HepG2 (cell line): ENCODE measurements around the gene ASXL1. TPM values are rescaled to one million over a fixed set of nuclear protein-coding genes. Genes with fewer than 3 reads are reported as not detected.

Experiments
- ARHGAP35 ChIP-seq: sonication (generic); formaldehyde crosslinking; IDR thresholded peaks from 2 replicates; pipeline ENCODE4 v1.9.0; 2022; ENCODE audit warnings: mild to moderate bottlenecking, inconsistent platforms, moderate library complexity, missing genetic modification reagents, borderline replicate concordance
- CBX5 ChIP-seq: sonication (generic); formaldehyde crosslinking; IDR thresholded peaks from 2 replicates; pipeline ENCODE4 v1.4.0; 2020; ENCODE audit warnings: missing genetic modification reagents, borderline replicate concordance
- CENPT ChIP-seq: sonication (generic); formaldehyde crosslinking; IDR thresholded peaks from 2 replicates; pipeline ENCODE4 v1.8.0; 2022; ENCODE audit warnings: low read depth, mild to moderate bottlenecking, moderate library complexity, missing genetic modification reagents
- CHCHD3 ChIP-seq: sonication (generic); formaldehyde crosslinking; IDR thresholded peaks from 2 replicates; pipeline ENCODE4 v1.8.0; 2022; ENCODE audit warnings: mild to moderate bottlenecking, missing genetic modification reagents, moderate library complexity
- HMGXB4 ChIP-seq, 2 experiments: sonication (generic) in 1 of 2; formaldehyde crosslinking in 1 of 2; IDR thresholded peaks; 2 replicates each; pipeline versions ENCODE4 v1.4.0 to v1.6.1; 2018 to 2020; ENCODE audit warnings: missing genetic modification reagents in 2 of 2, borderline replicate concordance in 1 of 2, low read depth in 1 of 2, mild to moderate bottlenecking in 1 of 2, missing biosample characterization in 1 of 2
- KLF9 ChIP-seq: IDR thresholded peaks from 2 replicates; pipeline ENCODE4 v1.6.1; 2016; ENCODE audit warnings: low read depth
- NONO ChIP-seq, 2 experiments: fragments of 450-650 bp in 1 of 2; sonication (generic) in 1 of 2; formaldehyde crosslinking in 1 of 2; IDR thresholded peaks in 1 of 2; conservative IDR thresholded peaks in 1 of 2; 2 replicates each; pipeline versions ENCODE4 v1.6.1 to v1.8.0; 2017 to 2022; ENCODE audit warnings: mild to moderate bottlenecking in 1 of 2, missing genetic modification reagents in 1 of 2, moderate library complexity in 1 of 2
- PRDM10 ChIP-seq: sonication (generic); formaldehyde crosslinking; IDR thresholded peaks from 2 replicates; pipeline ENCODE4 v1.4.0; 2020; ENCODE audit warnings: low read depth, missing genetic modification reagents
- PRMT3 ChIP-seq: sonication (generic); formaldehyde crosslinking; IDR thresholded peaks from 2 replicates; pipeline ENCODE4 v1.8.1; 2022; ENCODE audit warnings: low read depth, mild to moderate bottlenecking, moderate library complexity, missing genetic modification reagents, borderline replicate concordance
- PRPF4 ChIP-seq: fragments of 200-400 bp; formaldehyde crosslinking; IDR thresholded peaks from 2 replicates; pipeline ENCODE4 v1.6.1; 2016; ENCODE audit warnings: low read length, low read depth; ENCODE audit not compliant: poor library complexity, severe bottlenecking
- SAP130 ChIP-seq: IDR thresholded peaks from 2 replicates; pipeline ENCODE4 v1.6.1; 2016; ENCODE audit warnings: low read depth
- SP4 ChIP-seq: sonication (generic); formaldehyde crosslinking; IDR thresholded peaks from 2 replicates; pipeline ENCODE4 v1.8.1; 2023; ENCODE audit warnings: mild to moderate bottlenecking, missing genetic modification reagents
- ZBTB4 ChIP-seq: sonication (generic); formaldehyde crosslinking; IDR thresholded peaks from 2 replicates; pipeline ENCODE4 v1.4.0; 2020; ENCODE audit warnings: missing genetic modification reagents, mild to moderate bottlenecking, borderline replicate concordance
- ZNF230 ChIP-seq: sonication (generic); formaldehyde crosslinking; IDR thresholded peaks from 2 replicates; pipeline ENCODE4 v1.4.0; 2020; ENCODE audit warnings: mild to moderate bottlenecking, missing genetic modification reagents
- ZNF446 ChIP-seq: sonication (generic); formaldehyde crosslinking; IDR thresholded peaks from 2 replicates; pipeline ENCODE4 v1.5.0; 2020; ENCODE audit warnings: mild to moderate bottlenecking, missing genetic modification reagents
- ZNF598 ChIP-seq: sonication (generic); formaldehyde crosslinking; IDR thresholded peaks from 2 replicates; pipeline ENCODE4 v1.5.1; 2020; ENCODE audit warnings: mild to moderate bottlenecking, missing genetic modification reagents, borderline replicate concordance
- ZNF720 ChIP-seq: sonication (generic); formaldehyde crosslinking; IDR thresholded peaks from 2 replicates; pipeline ENCODE4 v1.4.0; 2020; ENCODE audit warnings: missing genetic modification reagents
- ZNF883 ChIP-seq: sonication (generic); formaldehyde crosslinking; IDR thresholded peaks from 2 replicates; pipeline ENCODE4 v1.5.1; 2020; ENCODE audit warnings: mild to moderate bottlenecking, missing genetic modification reagents; ENCODE audit errors: not compliant biosample characterization
- polyA plus RNA-seq, 8 experiments: library from polyadenylated mRNA; depleted of rRNA in 3 of 8; stranded (reverse) in 7 of 8; unstranded in 1 of 8; fragments of >200 nt; fragmentation: Illumina TruSeq in 4 of 8; extraction: Trizol in 4 of 8; gene quantifications; 2 replicates each; pipeline versions ENCODE4 v1.2.1 to v1.2.3, GENCODE V29; 2011 to 2016; ENCODE audit warnings: low read depth in 4 of 8, missing spikeins in 1 of 8, mixed read lengths in 1 of 8; ENCODE audit not compliant: insufficient read depth in 1 of 8
- total RNA-seq, 5 experiments: library from RNA; depleted of rRNA; stranded (reverse); fragments of >200 nt; fragmentation: Illumina TruSeq; extraction: Trizol; gene quantifications; 2 replicates each; pipeline ENCODE4 v1.2.3, GENCODE V29; 2016; ENCODE audit warnings: low read depth in 1 of 5

Gene ASXL1
- total and polyA plus RNA-seq, 2 of the 13 experiments (the other 11 are each of a cell fraction or from before 2014, with no cell fraction given): 62.1 to 74.8 TPM

- peak; percentile 9; the same call in 1 of the 2 replicates for TF ChIP-seq ARHGAP35
- TF ChIP-seq ZBTB4 (CRISPR knock-in tag): 0 out of 2 replicates have a peak, but pooled peaks have one; percentile 64
- TF ChIP-seq HMGXB4 (CRISPR knock-in tag; IDR thresholded peaks at IDR 0.05; ENCODE audit: borderline replicate concordance in 1 of 2, low read depth in 1 of 2): 0 out of 4 replicates have a peak, but pooled peaks of 1 of the 2 experiments have one; percentile 17
- 0 out of 2 replicates have a peak, but pooled peaks have one; percentile 31 for TF ChIP-seq CBX5
- no peak for TF ChIP-seq KLF9 (CRISPR knock-in tag)
- peak; percentile 36 for TF ChIP-seq PRPF4
- TF ChIP-seq SAP130: 0 out of 2 replicates have a peak, but pooled peaks have one; percentile 30
- 0 out of 2 replicates have a peak, but pooled peaks have one; percentile 42 for TF ChIP-seq PRMT3
- 0 out of 2 replicates have a peak, but pooled peaks have one; percentile 45 for TF ChIP-seq ZNF446 (CRISPR knock-in tag)
- TF ChIP-seq CHCHD3: no peak
- no peak for TF ChIP-seq NONO (IDR thresholded peaks at IDR 0.05)
- peak; percentile 81 for TF ChIP-seq NONO (CRISPR knock-in tag; conservative IDR thresholded peaks at IDR 0.05)
- TF ChIP-seq CENPT (CRISPR knock-in tag): no peak
- no peak for TF ChIP-seq PRDM10 (CRISPR knock-in tag)
- peak; percentile 51; the same call in 1 of the 2 replicates for TF ChIP-seq SP4 (CRISPR knock-in tag)
- TF ChIP-seq ZNF720 (CRISPR knock-in tag): 0 out of 2 replicates have a peak, but pooled peaks have one; percentile 63
- TF ChIP-seq ZNF598 (CRISPR knock-in tag): 0 out of 2 replicates have a peak, but pooled peaks have one; percentile 13
- no peak for TF ChIP-seq ZNF883
- TF ChIP-seq ZNF230 (CRISPR knock-in tag): no peak
Observed at GRCh38 chr20:32470025-32470861, 112.1 kb downstream of the ASXL1 start (continued).
